Umbilical cord (tissue), 2 donors: ENCODE results near the gene MPV17L2. TPM values are rescaled to one million over a fixed set of nuclear protein-coding genes. Genes with fewer than 3 reads are reported as not detected.

ENCODE experiments used
- DNase-seq: peaks from one replicate; pipeline ENCODE4 v3.0.0-alpha.2; 2015; ENCODE audit warnings: low spot score
- total RNA-seq: library from RNA; depleted of rRNA; stranded (reverse); fragments of >200 nt; gene quantifications from one replicate; pipeline ENCODE4 v1.2.3, GENCODE V29; 2014; ENCODE audit warnings: low replicate concordance; ENCODE audit not compliant: insufficient read depth

MPV17L2 gene
- total RNA-seq, 1 donor from 2014 or later, result 9.4 TPM

- DNase-seq, result no peak
Observed at GRCh38 chr19:18160493-18160970, 32.5 kb upstream of the MPV17L2 start.

- DNase-seq, result no peak
Observed at GRCh38 chr19:18160971-18161635, 31.9 kb upstream of the MPV17L2 start.

GRCh38 chr19:18161636-18162002 is 31.4 kb upstream of the MPV17L2 start:
- no peak for DNase-seq

- no peak for DNase-seq
Observed at GRCh38 chr19:18164072-18164471, 28.9 kb upstream of the MPV17L2 start.

GRCh38 chr19:18165794-18166544 is 27.0 kb upstream of the MPV17L2 start:
- DNase-seq, result no peak

GRCh38 chr19:18167011-18167410 is 26.0 kb upstream of the MPV17L2 start:
- DNase-seq, result no peak

GRCh38 chr19:18167975-18168645 is 24.9 kb upstream of the MPV17L2 start:
- no peak for DNase-seq

GRCh38 chr19:18168673-18169381 is 24.2 kb upstream of the MPV17L2 start:
- no peak for DNase-seq

- DNase-seq, result no peak
Observed at GRCh38 chr19:18170714-18171255, 22.2 kb upstream of the MPV17L2 start.

GRCh38 chr19:18171605-18172327 is 21.3 kb upstream of the MPV17L2 start:
- no peak for DNase-seq

GRCh38 chr19:18172331-18173053 is 20.5 kb upstream of the MPV17L2 start:
- no peak for DNase-seq

GRCh38 chr19:18173054-18173571 is 19.9 kb upstream of the MPV17L2 start:
- no peak for DNase-seq

GRCh38 chr19:18173572-18174288 is 19.3 kb upstream of the MPV17L2 start, which contains the start of gene IFI30:
IFI30 (plus strand) TSS chr19:18173813; CDS start chr19:18173842, 29 bp downstream.
- DNase-seq, result no peak

GRCh38 chr19:18174983-18175382 is 18.0 kb upstream of the MPV17L2 start:
- no peak for DNase-seq

GRCh38 chr19:18176367-18177310 is 16.4 kb upstream of the MPV17L2 start:
- DNase-seq, result no peak

GRCh38 chr19:18179957-18180356 is 13.1 kb upstream of the MPV17L2 start:
- no peak for DNase-seq

GRCh38 chr19:18183529-18183928 is 9.5 kb upstream of the MPV17L2 start:
- DNase-seq, result no peak

- DNase-seq, result no peak
Observed at GRCh38 chr19:18185538-18185937, 7.5 kb upstream of the MPV17L2 start.
